SK-N-SH treated with all-trans-retinoic acid at 6 μM for 48 hours (cell line): Measurements from ENCODE around the gene SSBP2.
"Not testable (repeated sequence)": the region's sequence is repeated elsewhere in the genome, so short reads cannot be mapped to it uniquely, and the experiment has no call there.

Source experiments
- ATAC-seq: fragments of 200-7000 bp; cut with Tn5 transposase; 3 replicates; pipeline ENCODE4 v1.9.1; 2020; ENCODE audit warnings: mild to moderate bottlenecking, moderate library complexity
- ARNTL ChIP-seq: fragments of 450-650 bp; formaldehyde crosslinking; IDR thresholded peaks from 2 replicates; pipeline ENCODE4 v1.5.0; 2020; ENCODE audit warnings: low read depth, mild to moderate bottlenecking, moderate library complexity, borderline replicate concordance
- BACH2 ChIP-seq: fragments of 250-450 bp; sonication (Bioruptor Pico); IDR thresholded peaks from 2 replicates; pipeline ENCODE4 v1.9.0; 2021; ENCODE audit warnings: mild to moderate bottlenecking, borderline replicate concordance
- CREB5 ChIP-seq: fragments of 250-450 bp; sonication (Bioruptor Pico); IDR thresholded peaks from 2 replicates; pipeline ENCODE4 v1.5.1; 2020; ENCODE audit warnings: low read depth, mild to moderate bottlenecking, moderate library complexity
- CSDC2 ChIP-seq: fragments of 250-450 bp; sonication (Bioruptor Pico); IDR thresholded peaks from 2 replicates; pipeline ENCODE4 v1.5.0; 2020; ENCODE audit warnings: mild to moderate bottlenecking, moderate library complexity
- CSRNP3 ChIP-seq: fragments of 250-450 bp; sonication (Bioruptor Pico); IDR thresholded peaks from 2 replicates; pipeline ENCODE4 v1.5.1; 2021; ENCODE audit warnings: mild to moderate bottlenecking, moderate library complexity
- GLIS3 ChIP-seq: fragments of 250-450 bp; sonication (Bioruptor Pico); IDR thresholded peaks from 2 replicates; pipeline ENCODE4 v1.5.0; 2020; ENCODE audit warnings: mild to moderate bottlenecking, moderate library complexity
- PATZ1 ChIP-seq: fragments of 250-450 bp; sonication (Bioruptor Pico); IDR thresholded peaks from 2 replicates; pipeline ENCODE4 v1.8.0; 2020; ENCODE audit warnings: mild to moderate bottlenecking, moderate library complexity, borderline replicate concordance
- POU6F1 ChIP-seq: fragments of 250-450 bp; sonication (Bioruptor Pico); IDR thresholded peaks from 2 replicates; pipeline ENCODE4 v1.8.0; 2021; ENCODE audit warnings: low read depth, mild to moderate bottlenecking, moderate library complexity, borderline replicate concordance
- PPARA ChIP-seq: fragments of 250-450 bp; sonication (Bioruptor Pico); IDR thresholded peaks from 2 replicates; pipeline ENCODE4 v1.5.0; 2020; ENCODE audit warnings: mild to moderate bottlenecking, borderline replicate concordance
- SNAI2 ChIP-seq: fragments of 250-450 bp; sonication (Bioruptor Pico); IDR thresholded peaks from 2 replicates; pipeline ENCODE4 v1.5.0; 2020; ENCODE audit warnings: mild to moderate bottlenecking, moderate library complexity
- TOX ChIP-seq: fragments of 250-450 bp; sonication (Bioruptor Pico); IDR thresholded peaks from 2 replicates; pipeline ENCODE4 v1.8.0; 2021; ENCODE audit warnings: mild to moderate bottlenecking, moderate library complexity, borderline replicate concordance
- TSHZ2 ChIP-seq: fragments of 250-450 bp; sonication (Bioruptor Pico); IDR thresholded peaks from 2 replicates; pipeline ENCODE4 v1.5.0; 2020; ENCODE audit warnings: mild to moderate bottlenecking, moderate library complexity
- ZFP30 ChIP-seq: fragments of 450-650 bp; formaldehyde crosslinking; IDR thresholded peaks from 2 replicates; pipeline ENCODE4 v1.5.0; 2022; ENCODE audit warnings: mild to moderate bottlenecking, moderate library complexity
- ZNF565 ChIP-seq: fragments of 450-650 bp; formaldehyde crosslinking; conservative IDR thresholded peaks from 2 replicates; pipeline ENCODE4 v1.5.0; 2020; ENCODE audit warnings: low read depth, mild to moderate bottlenecking, moderate library complexity
- ZNF8 ChIP-seq: fragments of 450-650 bp; formaldehyde crosslinking; IDR thresholded peaks from 2 replicates; pipeline ENCODE4 v1.5.0; 2020; ENCODE audit warnings: mild to moderate bottlenecking, moderate library complexity

The SSBP2 gene

GRCh38 chr5:81717226-81717625, 33.7 kb downstream of the SSBP2 start (continued):
- no peak for TF ChIP-seq PATZ1 (CRISPR knock-in tag)
- TF ChIP-seq GLIS3 (CRISPR knock-in tag), result no peak
- TF ChIP-seq TSHZ2 (CRISPR knock-in tag), result no peak
- TF ChIP-seq BACH2, result no peak
- no peak for TF ChIP-seq POU6F1

- ATAC-seq, result not testable (repeated sequence)
Observed at GRCh38 chr5:81714076-81714475, 36.8 kb downstream of the SSBP2 start.

- no peak for TF ChIP-seq ZNF8
- no peak for ATAC-seq
Observed at GRCh38 chr5:81708889-81709288, 42.0 kb downstream of the SSBP2 start.

GRCh38 chr5:81703840-81704239, 47.1 kb downstream of the SSBP2 start:
- no peak for ATAC-seq
- TF ChIP-seq PPARA (CRISPR knock-in tag) (no peak), SNAI2 (CRISPR knock-in tag) (no peak), CSDC2 (no peak), TSHZ2 (CRISPR knock-in tag) (no peak), ZFP30 (no peak), GLIS3 (CRISPR knock-in tag) (no peak), PATZ1 (CRISPR knock-in tag) (no peak), TOX (no peak)

- ATAC-seq, result no peak
- TF ChIP-seq CSRNP3 (CRISPR knock-in tag) (no peak), ZNF565 (CRISPR knock-in tag) (no peak), ZFP30 (no peak), ARNTL (no peak), CREB5 (CRISPR knock-in tag) (no peak), POU6F1 (no peak)
- TF ChIP-seq, all 23 proteins: peak for 0
Observed at GRCh38 chr5:81700166-81700565, 50.7 kb downstream of the SSBP2 start.
